Measurements from ENCODE around the gene LDLRAP1.
"Not testable (repeated sequence)": the region's sequence is repeated elsewhere in the genome, so short reads cannot be mapped to it uniquely, and the experiment has no call there.

The LDLRAP1 gene

DNA sequence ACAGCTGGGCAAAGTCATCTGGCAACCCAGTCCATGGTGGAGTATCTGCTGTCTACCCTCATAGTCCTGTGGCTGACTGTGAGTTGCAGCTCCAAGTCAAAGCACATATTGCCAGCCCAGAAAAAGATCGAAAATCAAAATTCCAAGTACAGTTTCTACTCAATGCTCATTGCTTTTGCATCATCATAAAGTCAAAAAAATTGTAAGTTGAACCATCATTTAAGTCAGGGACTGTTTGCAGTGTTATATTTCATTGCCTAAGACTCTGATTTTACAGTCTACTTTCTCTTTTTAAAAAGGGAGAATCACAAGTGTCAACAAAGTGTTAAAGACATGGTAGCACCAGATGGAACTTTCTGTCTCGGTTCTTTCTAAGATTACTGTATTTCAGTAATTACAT, 50.5 kb downstream of the LDLRAP1 start:
- 100% methylated on average over 1 of the region's 2 CpGs for WGBS (ENCODE audit: insufficient coverage)
- H3K27me3 ChIP-seq (replicated peaks in 2 of 5; ENCODE audit: control insufficient read depth in 4 of 5, insufficient read depth in 5 of 5, low read length in 4 of 5) = no peaks in the 10 kb centered on the region
- H3K9me3 ChIP-seq (ENCODE audit: control extremely low read depth in 1 of 5, control insufficient read depth in 4 of 5, insufficient read depth in 2 of 5, low read depth in 1 of 5, low read length in 4 of 5) = peaks cover 0 to 1% (median 0%) of the 10 kb centered on the region in 5 experiments
- H3K4me3 ChIP-seq (ENCODE audit: control insufficient read depth in 1 of 7, extremely low read depth in 1 of 7, insufficient read depth in 4 of 7, low read depth in 2 of 7, low read length in 6 of 7) = no peak overlapping the region
- peaks cover 0 to 8% (median 3%) of the 10 kb centered on the region in 4 experiments for H3K4me1 ChIP-seq (ENCODE audit: control extremely low read depth in 1 of 4, control insufficient read depth in 4 of 4, insufficient read depth in 4 of 4, low read length in 3 of 4)
- no peak overlapping the region for H3K27ac ChIP-seq (ENCODE audit: insufficient read depth in 1 of 2, low read depth in 1 of 2, low read length in 2 of 2, poor library complexity in 1 of 2, severe bottlenecking in 2 of 2)
- no peak for DNase-seq
- CTCF ChIA-PET = interaction anchor here (1.0 kb wide), 1 partner anchor 17 kb away, joined by 3 read pairs; no protein-coding TSS in a partner anchor
- POLR2A ChIA-PET = no interaction called here
- no peaks in the 10 kb centered on the region for H3K36me3 ChIP-seq (ENCODE audit: control insufficient read depth in 4 of 4, insufficient read depth in 4 of 4, low read length in 3 of 4)

DNA sequence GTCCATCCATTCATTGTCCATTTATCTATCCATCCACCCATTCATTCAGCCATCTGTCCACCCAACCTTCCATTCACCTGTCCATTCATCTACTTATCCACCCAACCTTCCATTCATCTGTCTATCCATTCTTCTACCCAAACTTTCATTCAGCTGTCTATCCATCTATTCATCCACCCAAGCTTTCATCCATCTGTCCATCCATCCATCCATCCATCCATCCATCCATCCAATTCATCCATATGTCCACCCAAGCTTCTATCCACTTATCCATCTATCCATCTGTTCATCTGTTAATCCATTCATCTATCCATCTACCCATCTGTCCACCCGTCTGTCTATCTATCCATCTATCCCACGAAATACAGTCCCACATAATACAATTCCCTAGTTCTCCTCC, 51.6 kb downstream of the LDLRAP1 start:
- H3K4me1 ChIP-seq (ENCODE audit: control extremely low read depth in 1 of 4, control insufficient read depth in 4 of 4, insufficient read depth in 4 of 4, low read length in 3 of 4) = peaks cover 0 to 8% (median 3%) of the 10 kb centered on the region in 4 experiments
- DNase-seq = no peak
- H3K36me3 ChIP-seq (ENCODE audit: control insufficient read depth in 4 of 4, insufficient read depth in 4 of 4, low read length in 3 of 4) = no peaks in the 10 kb centered on the region
- 93% methylated on average over 2 of the region's 2 CpGs for WGBS (ENCODE audit: insufficient coverage)
- CTCF ChIA-PET = interaction anchor here (1.8 kb wide), 1 partner anchor 14 kb away, joined by 5 read pairs; no protein-coding TSS in a partner anchor
- H3K4me3 ChIP-seq (ENCODE audit: control insufficient read depth in 1 of 7, extremely low read depth in 1 of 7, insufficient read depth in 4 of 7, low read depth in 2 of 7, low read length in 6 of 7) = no peak overlapping the region
- H3K27ac ChIP-seq (ENCODE audit: insufficient read depth in 1 of 2, low read depth in 1 of 2, low read length in 2 of 2, poor library complexity in 1 of 2, severe bottlenecking in 2 of 2) = no peak overlapping the region
- peaks cover 0 to 1% (median 0%) of the 10 kb centered on the region in 5 experiments for H3K9me3 ChIP-seq (ENCODE audit: control extremely low read depth in 1 of 5, control insufficient read depth in 4 of 5, insufficient read depth in 2 of 5, low read depth in 1 of 5, low read length in 4 of 5)
- H3K27me3 ChIP-seq (replicated peaks in 2 of 5; ENCODE audit: control insufficient read depth in 4 of 5, insufficient read depth in 5 of 5, low read length in 4 of 5) = no peaks in the 10 kb centered on the region
- POLR2A ChIA-PET = no interaction called here

DNA sequence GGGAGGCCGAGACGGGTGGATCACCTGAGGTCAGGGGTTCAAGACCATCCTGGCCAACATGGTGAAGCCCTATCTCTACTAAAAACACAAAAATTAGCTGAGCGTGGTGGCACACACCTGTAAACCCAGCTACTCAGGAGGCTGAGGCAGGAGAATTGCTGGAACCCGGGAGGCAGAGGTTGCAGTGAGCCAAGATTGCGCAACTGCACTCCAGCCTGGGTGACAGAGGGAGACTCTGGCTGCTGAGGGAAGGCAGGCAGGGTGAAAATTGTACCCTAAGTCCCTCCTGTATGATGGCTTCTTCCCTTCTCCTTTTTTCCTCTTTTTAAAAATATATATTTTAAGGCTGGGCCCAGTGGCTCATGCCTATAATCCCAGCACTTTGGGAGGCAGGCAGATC, 53.2 kb downstream of the LDLRAP1 start:
- H3K27ac ChIP-seq (ENCODE audit: insufficient read depth in 1 of 2, low read depth in 1 of 2, low read length in 2 of 2, poor library complexity in 1 of 2, severe bottlenecking in 2 of 2); H3K4me3 ChIP-seq (ENCODE audit: control insufficient read depth in 1 of 7, extremely low read depth in 1 of 7, insufficient read depth in 4 of 7, low read depth in 2 of 7, low read length in 6 of 7); DNase-seq; H3K36me3 ChIP-seq (ENCODE audit: control insufficient read depth in 4 of 4, insufficient read depth in 4 of 4, low read length in 3 of 4); H3K4me1 ChIP-seq (ENCODE audit: control extremely low read depth in 1 of 4, control insufficient read depth in 4 of 4, insufficient read depth in 4 of 4, low read length in 3 of 4); H3K9me3 ChIP-seq (ENCODE audit: control extremely low read depth in 1 of 5, control insufficient read depth in 4 of 5, insufficient read depth in 2 of 5, low read depth in 1 of 5, low read length in 4 of 5); POLR2A ChIA-PET; H3K27me3 ChIP-seq (replicated peaks in 2 of 5; ENCODE audit: control insufficient read depth in 4 of 5, insufficient read depth in 5 of 5, low read length in 4 of 5): not testable (repeated sequence)
- CTCF ChIA-PET = interaction anchor here (1.8 to 2.4 kb wide), 3 partner anchors 12 to 23 kb away, joined by 5 to 9 read pairs (median 6); no protein-coding TSS in a partner anchor
- 95% methylated on average over 4 of the region's 5 CpGs for WGBS (ENCODE audit: insufficient coverage)

DNA sequence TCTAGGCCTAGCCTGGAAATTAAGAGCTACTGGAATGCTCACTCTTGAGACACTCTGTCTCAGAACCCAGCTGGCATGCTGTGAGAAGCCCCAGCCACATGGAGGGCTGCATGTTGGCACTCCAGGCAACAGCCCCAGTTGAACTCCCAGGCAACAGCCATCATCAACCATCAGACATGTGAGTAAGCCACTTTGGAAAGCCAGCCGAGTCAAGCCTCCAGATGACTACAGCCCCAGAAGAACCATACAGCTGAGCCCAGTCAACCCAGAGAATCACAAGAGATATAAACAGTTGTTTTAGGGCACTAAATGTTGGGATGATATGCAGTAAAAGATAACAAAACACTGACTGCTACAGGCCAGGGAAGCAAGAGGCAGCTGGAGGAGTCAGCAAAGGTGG, 55.5 kb downstream of the LDLRAP1 start:
- Histone ChIP-seq H3K9me3 (ENCODE audit: control extremely low read depth in 1 of 5, control insufficient read depth in 4 of 5, insufficient read depth in 2 of 5, low read depth in 1 of 5, low read length in 4 of 5) (peaks cover 0 to 1% (median 0%) of the 10 kb centered on the region in 5 experiments), H3K36me3 (ENCODE audit: control insufficient read depth in 4 of 4, insufficient read depth in 4 of 4, low read length in 3 of 4) (no peaks in the 10 kb centered on the region), H3K4me3 (ENCODE audit: control insufficient read depth in 1 of 7, extremely low read depth in 1 of 7, insufficient read depth in 4 of 7, low read depth in 2 of 7, low read length in 6 of 7) (no peak overlapping the region), H3K4me1 (ENCODE audit: control extremely low read depth in 1 of 4, control insufficient read depth in 4 of 4, insufficient read depth in 4 of 4, low read length in 3 of 4) (no peaks in the 10 kb centered on the region), H3K27me3 (replicated peaks in 2 of 5; ENCODE audit: control insufficient read depth in 4 of 5, insufficient read depth in 5 of 5, low read length in 4 of 5) (no peaks in the 10 kb centered on the region), H3K27ac (ENCODE audit: insufficient read depth in 1 of 2, low read depth in 1 of 2, low read length in 2 of 2, poor library complexity in 1 of 2, severe bottlenecking in 2 of 2) (no peak overlapping the region)
- ChIA-PET CTCF (interaction anchor here (1.4 to 2.4 kb wide), 4 partner anchors 9 to 94 kb away, joined by 4 to 9 read pairs (median 6); no protein-coding TSS in a partner anchor), POLR2A (interaction anchor here (0.6 kb wide), 1 partner anchor 18 kb away, joined by 3 read pairs; no protein-coding TSS in a partner anchor)
- DNase-seq = no peak
- no CpG with 5 or more reads among the region's 1 CpG for WGBS (ENCODE audit: insufficient coverage)

DNA sequence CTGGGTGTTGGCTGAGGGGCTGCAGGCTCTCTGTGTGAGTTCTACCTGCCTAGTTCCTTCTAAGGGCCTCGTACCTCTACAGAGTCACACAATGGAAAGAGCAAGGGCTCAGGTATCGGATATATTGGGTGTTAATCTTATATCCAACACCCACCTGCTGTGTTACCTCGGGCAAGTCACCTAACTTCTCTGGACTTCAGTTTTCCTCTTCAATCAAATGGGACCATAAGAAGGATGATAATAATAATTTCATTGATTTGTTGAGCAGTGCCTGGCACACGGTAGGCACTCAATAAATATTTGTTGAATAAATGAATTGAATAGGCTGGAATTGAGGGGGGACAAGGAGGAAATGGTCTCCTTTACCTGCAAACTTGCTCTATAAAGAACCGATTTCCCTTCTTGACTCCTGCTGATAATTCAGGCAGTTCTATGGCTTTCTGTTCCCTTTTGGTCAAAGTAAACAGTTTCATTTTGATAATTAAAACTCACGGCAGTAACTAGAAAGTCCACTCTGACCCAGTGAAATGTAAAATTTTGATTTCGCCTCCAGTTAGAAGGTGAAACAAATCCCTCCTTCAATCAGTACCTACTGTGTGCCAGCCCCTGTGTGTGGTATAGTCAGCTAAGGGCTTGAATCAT, 56.7 kb downstream of the LDLRAP1 start:
- DNase-seq = no peak
- POLR2A ChIA-PET = no interaction called here

DNA sequence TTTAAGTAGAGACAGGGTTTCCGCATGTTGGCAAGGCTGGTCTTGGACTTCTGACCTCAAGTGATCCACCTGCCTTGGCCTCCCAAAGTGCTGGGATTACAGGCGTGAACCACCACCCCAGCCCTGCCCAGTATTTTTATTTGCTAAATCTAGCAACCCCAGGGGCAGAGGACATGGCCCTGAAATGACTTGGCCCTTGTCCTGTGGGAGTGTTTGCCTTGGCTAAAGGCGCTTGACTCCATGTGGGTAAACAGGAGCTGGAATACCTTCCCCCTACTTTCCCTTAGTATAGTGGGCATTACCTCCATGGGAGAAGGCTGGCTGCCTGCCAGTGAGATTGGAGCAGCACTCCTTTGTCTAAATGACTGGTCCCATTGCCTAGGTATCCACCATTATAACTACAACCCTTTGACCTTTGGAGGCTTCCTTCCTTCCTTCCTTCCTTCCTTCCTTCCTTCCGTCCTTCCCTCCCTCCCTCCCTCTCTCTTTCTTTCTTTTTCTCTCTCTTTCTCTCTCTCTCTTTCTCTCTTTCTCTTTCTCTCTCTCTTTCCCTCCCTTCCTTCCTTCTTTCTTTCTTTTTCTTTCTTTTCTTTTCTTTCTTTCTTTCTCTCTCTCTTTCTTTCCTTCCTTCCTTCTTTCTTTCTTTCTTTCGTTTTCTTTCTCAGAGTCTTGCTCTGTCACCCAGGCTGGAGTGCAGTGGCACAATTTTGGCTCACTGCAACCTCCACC, 57.7 kb downstream of the LDLRAP1 start:
- DNase-seq; POLR2A ChIA-PET; H3K36me3 ChIP-seq (ENCODE audit: control insufficient read depth in 4 of 4, insufficient read depth in 4 of 4, low read length in 3 of 4); H3K27ac ChIP-seq (ENCODE audit: insufficient read depth in 1 of 2, low read depth in 1 of 2, low read length in 2 of 2, poor library complexity in 1 of 2, severe bottlenecking in 2 of 2); H3K9me3 ChIP-seq (ENCODE audit: control extremely low read depth in 1 of 5, control insufficient read depth in 4 of 5, insufficient read depth in 2 of 5, low read depth in 1 of 5, low read length in 4 of 5); H3K27me3 ChIP-seq (replicated peaks in 2 of 5; ENCODE audit: control insufficient read depth in 4 of 5, insufficient read depth in 5 of 5, low read length in 4 of 5); H3K4me3 ChIP-seq (ENCODE audit: control insufficient read depth in 1 of 7, extremely low read depth in 1 of 7, insufficient read depth in 4 of 7, low read depth in 2 of 7, low read length in 6 of 7); H3K4me1 ChIP-seq (ENCODE audit: control extremely low read depth in 1 of 4, control insufficient read depth in 4 of 4, insufficient read depth in 4 of 4, low read length in 3 of 4): not testable (repeated sequence)
- WGBS (ENCODE audit: insufficient coverage) = 95% methylated on average over 5 of the region's 5 CpGs
- CTCF ChIA-PET = interaction anchor here (0.7 kb wide), 1 partner anchor 96 kb away, joined by 3 read pairs; no protein-coding TSS in a partner anchor

More for the DNA sequence above, 56.7 kb downstream of the LDLRAP1 start:
- no peaks in the 10 kb centered on the region for H3K27me3 ChIP-seq (replicated peaks in 2 of 5; ENCODE audit: control insufficient read depth in 4 of 5, insufficient read depth in 5 of 5, low read length in 4 of 5)
- no peaks in the 10 kb centered on the region for H3K36me3 ChIP-seq (ENCODE audit: control insufficient read depth in 4 of 4, insufficient read depth in 4 of 4, low read length in 3 of 4)
- no peak overlapping the region for H3K4me3 ChIP-seq (ENCODE audit: control insufficient read depth in 1 of 7, extremely low read depth in 1 of 7, insufficient read depth in 4 of 7, low read depth in 2 of 7, low read length in 6 of 7)
- CTCF ChIA-PET = interaction anchor here (0.9 kb wide), 1 partner anchor 19 kb away, joined by 3 read pairs; no protein-coding TSS in a partner anchor
- WGBS (ENCODE audit: insufficient coverage) = 100% methylated on average over 2 of the region's 7 CpGs
- peaks cover 0 to 1% (median 0%) of the 10 kb centered on the region in 5 experiments for H3K9me3 ChIP-seq (ENCODE audit: control extremely low read depth in 1 of 5, control insufficient read depth in 4 of 5, insufficient read depth in 2 of 5, low read depth in 1 of 5, low read length in 4 of 5)
- no peaks in the 10 kb centered on the region for H3K4me1 ChIP-seq (ENCODE audit: control extremely low read depth in 1 of 4, control insufficient read depth in 4 of 4, insufficient read depth in 4 of 4, low read length in 3 of 4)
- no peak overlapping the region for H3K27ac ChIP-seq (ENCODE audit: insufficient read depth in 1 of 2, low read depth in 1 of 2, low read length in 2 of 2, poor library complexity in 1 of 2, severe bottlenecking in 2 of 2)
